HT1080 (cell line): ENCODE data around the gene GRK5. TPM values are rescaled to one million over a fixed set of nuclear protein-coding genes. Genes with fewer than 3 reads are reported as not detected.

ENCODE experiments used
- DNase-seq: peaks from one replicate; pipeline ENCODE4 v3.0.0-alpha.2; 2015; ENCODE audit warnings: low read depth
- total RNA-seq: library from RNA; depleted of rRNA; stranded (reverse); fragments of >200 nt; shearing (Covaris generic); gene quantifications from 2 replicates; pipeline ENCODE4 v1.2.3, GENCODE V29; 2014

Gene GRK5
- total RNA-seq, 1 experiment from 2014 or later, result 11.4 TPM

DNA sequence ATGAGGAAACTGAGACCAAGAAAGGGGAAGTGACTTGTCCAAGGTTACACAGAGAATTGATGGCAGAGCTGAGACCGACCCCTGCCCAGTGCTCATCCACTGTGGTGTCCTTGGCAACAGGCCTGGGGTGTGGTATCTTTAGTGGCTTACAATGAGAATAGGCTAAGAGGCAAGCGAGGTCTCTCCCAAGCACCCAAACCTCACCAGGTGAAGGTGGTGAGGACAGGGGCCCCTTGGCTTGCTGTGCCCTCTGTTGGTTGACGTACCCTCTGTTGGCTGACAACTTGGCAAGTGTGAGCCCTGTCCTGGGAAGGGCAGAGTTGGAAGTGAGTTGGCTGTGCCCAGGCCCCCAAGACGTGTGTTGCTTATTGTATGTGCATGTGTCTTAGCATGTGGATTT, 166.9 kb downstream of the GRK5 start:
- DNase-seq, result no peak

GRCh38 chr10:119375574-119376272, 168.4 kb downstream of the GRK5 start:
- no peak for DNase-seq

- DNase-seq, result no peak
Observed at GRCh38 chr10:119377451-119377957, 170.1 kb downstream of the GRK5 start.

GRCh38 chr10:119377958-119378736, 170.8 kb downstream of the GRK5 start:
- no peak for DNase-seq

GRCh38 chr10:119378737-119379067, 171.3 kb downstream of the GRK5 start:
- no peak for DNase-seq

DNA sequence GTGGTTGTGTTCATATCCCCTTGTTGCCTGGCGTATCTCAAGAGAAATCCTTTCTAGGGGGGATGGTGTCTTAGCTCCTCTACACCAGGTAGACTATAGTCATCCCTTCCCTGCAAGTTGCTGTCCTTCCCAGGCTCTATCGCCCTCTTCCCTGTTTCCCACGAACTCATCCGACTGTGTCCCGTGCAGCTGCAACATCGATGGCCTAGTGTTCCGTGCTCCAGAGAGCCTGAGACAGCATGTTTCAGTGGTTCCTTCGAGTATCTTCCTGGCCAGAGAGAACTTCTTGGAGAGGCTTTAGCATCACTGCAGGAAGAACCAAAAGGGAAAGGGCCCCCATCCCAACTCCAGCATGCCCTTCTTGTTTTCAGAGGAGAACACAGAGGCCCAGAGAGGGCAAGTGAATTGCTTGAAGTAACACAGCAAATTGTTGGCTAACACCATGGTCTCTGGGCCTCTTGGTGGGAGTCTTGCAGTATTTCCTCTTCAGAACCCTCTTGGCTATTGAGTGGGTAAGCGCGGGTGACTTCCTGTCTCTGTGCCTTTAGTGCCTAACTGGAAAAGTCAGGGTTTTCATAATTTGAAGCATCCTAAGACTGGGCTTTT, 172.2 kb downstream of the GRK5 start:
- DNase-seq, result no peak

GRCh38 chr10:119383174-119383856, 175.9 kb downstream of the GRK5 start:
- DNase-seq, result no peak

GRCh38 chr10:119384127-119384526, 176.8 kb downstream of the GRK5 start:
- DNase-seq, result no peak

DNA sequence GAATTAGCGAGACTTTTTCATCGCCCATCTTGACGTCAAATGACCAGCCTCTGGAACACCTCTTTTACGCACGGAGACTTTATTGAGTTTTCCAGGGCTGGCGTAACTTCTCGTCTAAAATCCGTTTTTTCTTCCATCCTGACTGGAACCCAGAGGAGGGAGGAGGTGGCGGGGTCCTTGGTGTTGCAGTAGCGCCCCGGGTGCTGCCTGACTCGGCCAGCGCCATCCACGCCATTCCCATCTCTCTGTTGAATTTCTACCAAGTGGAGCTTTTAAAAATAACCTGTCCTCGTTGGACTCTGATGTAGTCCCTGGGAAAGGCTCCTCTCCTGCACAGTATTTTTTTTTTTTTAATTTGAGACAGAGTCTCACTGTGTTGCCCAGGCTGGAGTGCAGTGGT, 179.3 kb downstream of the GRK5 start:
- no peak for DNase-seq

DNA sequence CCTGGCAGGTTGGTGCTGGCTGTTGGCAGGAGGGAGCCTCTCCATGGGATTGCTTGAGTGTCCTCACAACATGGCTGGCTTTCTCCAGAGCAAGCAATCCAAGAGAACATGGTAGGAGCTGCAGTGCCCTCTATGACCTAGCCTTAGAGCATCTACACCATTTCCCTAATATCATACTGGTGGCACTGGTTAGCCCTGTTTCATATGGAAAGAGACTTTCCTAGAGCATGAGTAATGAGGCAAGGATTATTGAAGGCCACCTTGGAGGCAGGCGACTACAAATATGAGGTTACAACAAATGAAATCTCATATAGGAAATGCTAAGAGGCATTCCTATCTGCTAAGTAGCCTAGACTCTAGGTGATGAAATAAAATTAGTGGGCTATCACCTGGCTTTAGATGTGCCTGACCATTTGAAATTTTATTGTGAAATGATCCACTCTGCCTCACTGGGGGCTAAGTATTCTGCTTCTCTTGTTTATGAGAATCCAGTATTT, 181.5 kb downstream of the GRK5 start:
- DNase-seq, result no peak

- no peak for DNase-seq
Observed at GRCh38 chr10:119391440-119392251, 184.3 kb downstream of the GRK5 start.

GRCh38 chr10:119393019-119393418, 185.6 kb downstream of the GRK5 start:
- DNase-seq, result no peak

DNA sequence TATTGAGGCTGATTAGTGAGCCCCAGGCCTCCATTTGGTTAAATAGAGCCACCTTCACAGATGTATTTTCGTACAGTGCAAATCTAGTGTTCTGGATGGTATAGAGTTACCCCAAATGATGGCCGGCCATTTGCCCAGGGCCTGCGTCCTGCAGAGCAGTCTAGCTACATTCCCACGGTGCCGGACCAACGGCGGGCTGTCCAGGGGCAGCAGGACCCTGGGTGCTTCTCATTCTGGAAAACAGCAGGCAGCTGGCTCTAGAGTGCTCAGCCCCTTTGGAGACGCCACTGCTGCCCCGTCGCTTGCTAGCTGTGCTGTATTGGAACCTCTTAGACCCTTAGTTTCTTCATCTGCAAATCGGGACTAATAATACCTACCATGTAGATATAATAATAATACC, 186.1 kb downstream of the GRK5 start:
- no peak for DNase-seq

GRCh38 chr10:119393845-119394244, 186.5 kb downstream of the GRK5 start:
- no peak for DNase-seq

- DNase-seq, result no peak
Observed at GRCh38 chr10:119394657-119395279, 187.4 kb downstream of the GRK5 start.

DNA sequence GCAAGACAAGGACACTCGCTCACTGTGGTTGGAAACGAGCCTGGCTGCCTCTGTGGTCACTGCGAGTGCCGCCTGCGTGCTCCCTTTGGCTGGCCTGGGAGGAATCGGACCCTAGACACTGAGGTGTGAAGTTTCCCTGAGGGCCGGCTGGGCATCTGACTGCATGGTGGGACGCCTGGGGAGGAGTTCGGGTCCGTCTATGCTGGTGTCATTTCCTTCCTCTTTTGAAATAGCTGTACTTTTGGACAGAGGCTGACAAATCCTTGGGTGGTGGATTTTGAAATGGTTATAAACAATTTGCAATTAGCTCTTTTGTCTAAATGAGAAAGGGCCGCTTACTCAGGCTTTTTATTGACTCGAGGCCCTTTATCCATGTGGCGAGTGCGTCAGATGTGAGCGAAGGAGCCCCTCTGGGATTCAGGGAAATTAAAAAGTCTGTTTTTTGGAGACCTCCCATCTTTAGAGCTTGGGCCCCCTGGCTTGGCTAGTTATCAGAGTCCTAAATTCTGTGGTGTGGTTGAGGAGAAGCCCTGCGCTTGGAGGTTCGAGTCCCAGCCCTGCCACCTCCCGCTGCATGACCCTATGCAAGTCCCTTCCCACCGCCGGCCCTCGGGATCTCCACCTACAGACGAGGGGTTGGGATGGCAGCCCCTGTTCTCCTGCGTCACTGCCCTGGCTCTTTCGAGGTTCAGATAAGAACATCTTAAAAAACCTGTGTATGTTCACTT, 188.1 kb downstream of the GRK5 start:
- DNase-seq, result no peak

- no peak for DNase-seq
Observed at GRCh38 chr10:119396008-119396708, 188.8 kb downstream of the GRK5 start.

GRCh38 chr10:119396709-119397071, 189.3 kb downstream of the GRK5 start:
- no peak for DNase-seq

DNA sequence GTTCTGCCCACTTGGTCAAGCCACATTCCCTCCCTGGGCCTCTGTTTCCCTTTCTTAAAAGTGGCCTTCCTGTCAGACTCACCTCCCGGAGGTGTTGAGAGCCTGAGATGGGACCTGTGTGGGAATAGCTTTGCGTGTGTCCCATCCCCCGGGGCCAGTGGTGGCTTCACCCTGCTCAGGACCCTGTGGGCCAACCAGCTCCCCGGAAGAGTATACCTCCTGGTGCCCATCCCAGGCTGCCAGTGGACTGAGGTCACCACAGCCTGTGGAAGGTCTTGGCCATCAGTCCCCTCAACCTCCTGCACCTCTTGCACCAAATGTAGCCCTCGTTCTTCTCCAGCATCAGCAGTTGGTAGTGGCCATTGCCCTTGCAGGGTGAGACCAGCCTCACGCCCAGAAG, 190.0 kb downstream of the GRK5 start:
- no peak for DNase-seq
